HepG2 (cell line): ENCODE data around the gene ESR1. TPM values are rescaled to one million over a fixed set of nuclear protein-coding genes. Genes with fewer than 3 reads are reported as not detected.
A peak's percentile ranks its signal among the peaks of the same experiment; 100 is the strongest.

ENCODE experiments used
- GABPB1 ChIP-seq: IDR thresholded peaks from 2 replicates; pipeline ENCODE4 v1.6.1; 2016; ENCODE audit warnings: mild to moderate bottlenecking, missing genetic modification reagents, moderate library complexity, missing compliant biosample characterization
- GTF3A ChIP-seq: sonication (generic); formaldehyde crosslinking; conservative IDR thresholded peaks from 2 replicates; pipeline ENCODE4 v1.4.0; 2020; ENCODE audit warnings: mild to moderate bottlenecking, missing genetic modification reagents
- GZF1 ChIP-seq: sonication (generic); formaldehyde crosslinking; IDR thresholded peaks from 2 replicates; pipeline ENCODE4 v1.5.1; 2020; ENCODE audit warnings: mild to moderate bottlenecking, missing genetic modification reagents
- MYNN ChIP-seq: sonication (generic); formaldehyde crosslinking; IDR thresholded peaks from 2 replicates; pipeline ENCODE4 v1.4.0; 2020; ENCODE audit warnings: mild to moderate bottlenecking, low read depth, missing genetic modification reagents
- NFYB ChIP-seq: sonication (generic); formaldehyde crosslinking; IDR thresholded peaks from 2 replicates; pipeline ENCODE4 v1.4.0; 2020; ENCODE audit warnings: missing genetic modification reagents
- SMC3 ChIP-seq: IDR thresholded peaks from 2 replicates; pipeline ENCODE4 v1.6.1; 2011; ENCODE audit warnings: low read length, improper control_type of control experiment
- STAG1 ChIP-seq: sonication (generic); formaldehyde crosslinking; IDR thresholded peaks from 2 replicates; pipeline ENCODE4 v1.4.0; 2020; ENCODE audit warnings: missing genetic modification reagents
- TARDBP ChIP-seq: sonication (generic); formaldehyde crosslinking; IDR thresholded peaks from 2 replicates; pipeline ENCODE4 v1.8.0; 2022; ENCODE audit warnings: mild to moderate bottlenecking, missing genetic modification reagents
- TCF12 ChIP-seq, 2 experiments: fragments of 450-650 bp in 1 of 2; sonication (generic) in 1 of 2; formaldehyde crosslinking in 1 of 2; IDR thresholded peaks; 2 replicates each; pipeline versions ENCODE4 v1.6.1 to v1.8.0; 2017 to 2022; ENCODE audit warnings: antibody characterized with exemption in 1 of 2, mild to moderate bottlenecking in 1 of 2, missing genetic modification reagents in 1 of 2, moderate library complexity in 1 of 2
- ZNF678 ChIP-seq: sonication (generic); formaldehyde crosslinking; IDR thresholded peaks from 2 replicates; pipeline ENCODE4 v1.4.0; 2020; ENCODE audit warnings: mild to moderate bottlenecking, missing genetic modification reagents
- ZSCAN20 ChIP-seq: sonication (generic); formaldehyde crosslinking; IDR thresholded peaks from 2 replicates; pipeline ENCODE4 v1.4.0; 2020; ENCODE audit warnings: missing genetic modification reagents, mild to moderate bottlenecking, borderline replicate concordance
- polyA plus RNA-seq, 8 experiments: library from polyadenylated mRNA; depleted of rRNA in 3 of 8; stranded (reverse) in 7 of 8; unstranded in 1 of 8; fragments of >200 nt; fragmentation: Illumina TruSeq in 4 of 8; extraction: Trizol in 4 of 8; gene quantifications; 2 replicates each; pipeline versions ENCODE4 v1.2.1 to v1.2.3, GENCODE V29; 2011 to 2016; ENCODE audit warnings: low read depth in 4 of 8, missing spikeins in 1 of 8, mixed read lengths in 1 of 8; ENCODE audit not compliant: insufficient read depth in 1 of 8
- total RNA-seq, 5 experiments: library from RNA; depleted of rRNA; stranded (reverse); fragments of >200 nt; fragmentation: Illumina TruSeq; extraction: Trizol; gene quantifications; 2 replicates each; pipeline ENCODE4 v1.2.3, GENCODE V29; 2016; ENCODE audit warnings: low read depth in 1 of 5
- TF ChIP-seq, protein P1 (sequence below): sonication (generic); formaldehyde crosslinking; conservative IDR thresholded peaks from 2 replicates; pipeline ENCODE4 v1.8.0; 2022; ENCODE audit warnings: mild to moderate bottlenecking, moderate library complexity, missing genetic modification reagents
- TF ChIP-seq, protein P2 (sequence below): sonication (generic); formaldehyde crosslinking; IDR thresholded peaks from 2 replicates; pipeline ENCODE4 v1.4.0; 2020; ENCODE audit warnings: mild to moderate bottlenecking, missing genetic modification reagents, borderline replicate concordance
- TF ChIP-seq, protein P3 (sequence below): IDR thresholded peaks from 2 replicates; pipeline ENCODE4 v1.6.1; 2016; ENCODE audit warnings: control low read depth
- TF ChIP-seq, protein P4 (sequence below): sonication (generic); formaldehyde crosslinking; IDR thresholded peaks from 2 replicates; pipeline ENCODE4 v1.5.0; 2020; ENCODE audit warnings: mild to moderate bottlenecking, missing genetic modification reagents, moderate library complexity
- TF ChIP-seq, protein P5 (sequence below): sonication (generic); formaldehyde crosslinking; IDR thresholded peaks from 2 replicates; pipeline ENCODE4 v1.4.0; 2020; ENCODE audit warnings: missing genetic modification reagents, low read depth, mild to moderate bottlenecking, borderline replicate concordance
- TF ChIP-seq, protein P6 (sequence below): sonication (generic); formaldehyde crosslinking; IDR thresholded peaks from 2 replicates; pipeline ENCODE4 v1.4.0; 2020; ENCODE audit warnings: missing genetic modification reagents
- TF ChIP-seq, protein P7 (sequence below): sonication (generic); formaldehyde crosslinking; IDR thresholded peaks from 2 replicates; pipeline ENCODE4 v1.4.0; 2020; ENCODE audit warnings: missing genetic modification reagents

The ESR1 gene
- total and polyA plus RNA-seq, 2 of the 13 experiments (the other 11 are each of a cell fraction or from before 2014, with no cell fraction given): not detected

- TF ChIP-seq, protein P1, sequence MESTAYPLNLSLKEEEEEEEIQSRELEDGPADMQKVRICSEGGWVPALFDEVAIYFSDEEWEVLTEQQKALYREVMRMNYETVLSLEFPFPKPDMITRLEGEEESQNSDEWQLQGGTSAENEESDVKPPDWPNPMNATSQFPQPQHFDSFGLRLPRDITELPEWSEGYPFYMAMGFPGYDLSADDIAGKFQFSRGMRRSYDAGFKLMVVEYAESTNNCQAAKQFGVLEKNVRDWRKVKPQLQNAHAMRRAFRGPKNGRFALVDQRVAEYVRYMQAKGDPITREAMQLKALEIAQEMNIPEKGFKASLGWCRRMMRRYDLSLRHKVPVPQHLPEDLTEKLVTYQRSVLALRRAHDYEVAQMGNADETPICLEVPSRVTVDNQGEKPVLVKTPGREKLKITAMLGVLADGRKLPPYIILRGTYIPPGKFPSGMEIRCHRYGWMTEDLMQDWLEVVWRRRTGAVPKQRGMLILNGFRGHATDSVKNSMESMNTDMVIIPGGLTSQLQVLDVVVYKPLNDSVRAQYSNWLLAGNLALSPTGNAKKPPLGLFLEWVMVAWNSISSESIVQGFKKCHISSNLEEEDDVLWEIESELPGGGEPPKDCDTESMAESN (CRISPR knock-in tag): 0 out of 2 replicates have a peak, but pooled peaks have one; percentile 33
- TF ChIP-seq, protein P2, sequence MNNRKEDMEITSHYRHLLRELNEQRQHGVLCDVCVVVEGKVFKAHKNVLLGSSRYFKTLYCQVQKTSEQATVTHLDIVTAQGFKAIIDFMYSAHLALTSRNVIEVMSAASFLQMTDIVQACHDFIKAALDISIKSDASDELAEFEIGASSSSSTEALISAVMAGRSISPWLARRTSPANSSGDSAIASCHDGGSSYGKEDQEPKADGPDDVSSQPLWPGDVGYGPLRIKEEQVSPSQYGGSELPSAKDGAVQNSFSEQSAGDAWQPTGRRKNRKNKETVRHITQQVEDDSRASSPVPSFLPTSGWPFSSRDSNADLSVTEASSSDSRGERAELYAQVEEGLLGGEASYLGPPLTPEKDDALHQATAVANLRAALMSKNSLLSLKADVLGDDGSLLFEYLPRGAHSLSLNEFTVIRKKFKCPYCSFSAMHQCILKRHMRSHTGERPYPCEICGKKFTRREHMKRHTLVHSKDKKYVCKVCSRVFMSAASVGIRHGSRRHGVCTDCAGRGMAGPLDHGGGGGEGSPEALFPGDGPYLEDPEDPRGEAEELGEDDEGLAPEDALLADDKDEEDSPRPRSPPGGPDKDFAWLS (CRISPR knock-in tag): no peak
- TF ChIP-seq ZSCAN20 (CRISPR knock-in tag) (no peak), GTF3A (no peak), TCF12 (IDR thresholded peaks at IDR 0.05) (no peak), TCF12 (CRISPR knock-in tag; IDR thresholded peaks at IDR 0.05) (no peak), NFYB (CRISPR knock-in tag) (peak; percentile 69), GABPB1 (CRISPR knock-in tag) (0 out of 2 replicates have a peak, but pooled peaks have one; percentile 21), ZNF678 (CRISPR knock-in tag) (no peak), STAG1 (CRISPR knock-in tag) (peak; percentile 76), GZF1 (CRISPR knock-in tag) (no peak), MYNN (no peak), TARDBP (CRISPR knock-in tag) (0 out of 2 replicates have a peak, but pooled peaks have one; percentile 35), SMC3 (peak; percentile 56)
- TF ChIP-seq, protein P3, sequence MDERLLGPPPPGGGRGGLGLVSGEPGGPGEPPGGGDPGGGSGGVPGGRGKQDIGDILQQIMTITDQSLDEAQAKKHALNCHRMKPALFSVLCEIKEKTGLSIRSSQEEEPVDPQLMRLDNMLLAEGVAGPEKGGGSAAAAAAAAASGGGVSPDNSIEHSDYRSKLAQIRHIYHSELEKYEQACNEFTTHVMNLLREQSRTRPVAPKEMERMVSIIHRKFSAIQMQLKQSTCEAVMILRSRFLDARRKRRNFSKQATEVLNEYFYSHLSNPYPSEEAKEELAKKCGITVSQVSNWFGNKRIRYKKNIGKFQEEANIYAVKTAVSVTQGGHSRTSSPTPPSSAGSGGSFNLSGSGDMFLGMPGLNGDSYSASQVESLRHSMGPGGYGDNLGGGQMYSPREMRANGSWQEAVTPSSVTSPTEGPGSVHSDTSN (CRISPR knock-in tag): peak; percentile 64
- TF ChIP-seq, protein P4, sequence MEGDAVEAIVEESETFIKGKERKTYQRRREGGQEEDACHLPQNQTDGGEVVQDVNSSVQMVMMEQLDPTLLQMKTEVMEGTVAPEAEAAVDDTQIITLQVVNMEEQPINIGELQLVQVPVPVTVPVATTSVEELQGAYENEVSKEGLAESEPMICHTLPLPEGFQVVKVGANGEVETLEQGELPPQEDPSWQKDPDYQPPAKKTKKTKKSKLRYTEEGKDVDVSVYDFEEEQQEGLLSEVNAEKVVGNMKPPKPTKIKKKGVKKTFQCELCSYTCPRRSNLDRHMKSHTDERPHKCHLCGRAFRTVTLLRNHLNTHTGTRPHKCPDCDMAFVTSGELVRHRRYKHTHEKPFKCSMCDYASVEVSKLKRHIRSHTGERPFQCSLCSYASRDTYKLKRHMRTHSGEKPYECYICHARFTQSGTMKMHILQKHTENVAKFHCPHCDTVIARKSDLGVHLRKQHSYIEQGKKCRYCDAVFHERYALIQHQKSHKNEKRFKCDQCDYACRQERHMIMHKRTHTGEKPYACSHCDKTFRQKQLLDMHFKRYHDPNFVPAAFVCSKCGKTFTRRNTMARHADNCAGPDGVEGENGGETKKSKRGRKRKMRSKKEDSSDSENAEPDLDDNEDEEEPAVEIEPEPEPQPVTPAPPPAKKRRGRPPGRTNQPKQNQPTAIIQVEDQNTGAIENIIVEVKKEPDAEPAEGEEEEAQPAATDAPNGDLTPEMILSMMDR (CRISPR knock-in tag): peak; percentile 85
- TF ChIP-seq, protein P5, sequence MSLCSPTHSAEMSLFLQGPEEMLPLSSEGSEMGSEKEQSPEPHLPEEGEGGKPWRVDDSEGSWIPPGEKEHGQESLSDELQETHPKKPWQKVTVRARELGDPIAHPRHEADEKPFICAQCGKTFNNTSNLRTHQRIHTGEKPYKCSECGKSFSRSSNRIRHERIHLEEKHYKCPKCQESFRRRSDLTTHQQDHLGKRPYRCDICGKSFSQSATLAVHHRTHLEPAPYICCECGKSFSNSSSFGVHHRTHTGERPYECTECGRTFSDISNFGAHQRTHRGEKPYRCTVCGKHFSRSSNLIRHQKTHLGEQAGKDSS (CRISPR knock-in tag): 0 out of 2 replicates have a peak, but pooled peaks have one; percentile 34
- TF ChIP-seq, protein P6, sequence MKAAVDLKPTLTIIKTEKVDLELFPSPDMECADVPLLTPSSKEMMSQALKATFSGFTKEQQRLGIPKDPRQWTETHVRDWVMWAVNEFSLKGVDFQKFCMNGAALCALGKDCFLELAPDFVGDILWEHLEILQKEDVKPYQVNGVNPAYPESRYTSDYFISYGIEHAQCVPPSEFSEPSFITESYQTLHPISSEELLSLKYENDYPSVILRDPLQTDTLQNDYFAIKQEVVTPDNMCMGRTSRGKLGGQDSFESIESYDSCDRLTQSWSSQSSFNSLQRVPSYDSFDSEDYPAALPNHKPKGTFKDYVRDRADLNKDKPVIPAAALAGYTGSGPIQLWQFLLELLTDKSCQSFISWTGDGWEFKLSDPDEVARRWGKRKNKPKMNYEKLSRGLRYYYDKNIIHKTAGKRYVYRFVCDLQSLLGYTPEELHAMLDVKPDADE: no peak
- TF ChIP-seq, protein P7, sequence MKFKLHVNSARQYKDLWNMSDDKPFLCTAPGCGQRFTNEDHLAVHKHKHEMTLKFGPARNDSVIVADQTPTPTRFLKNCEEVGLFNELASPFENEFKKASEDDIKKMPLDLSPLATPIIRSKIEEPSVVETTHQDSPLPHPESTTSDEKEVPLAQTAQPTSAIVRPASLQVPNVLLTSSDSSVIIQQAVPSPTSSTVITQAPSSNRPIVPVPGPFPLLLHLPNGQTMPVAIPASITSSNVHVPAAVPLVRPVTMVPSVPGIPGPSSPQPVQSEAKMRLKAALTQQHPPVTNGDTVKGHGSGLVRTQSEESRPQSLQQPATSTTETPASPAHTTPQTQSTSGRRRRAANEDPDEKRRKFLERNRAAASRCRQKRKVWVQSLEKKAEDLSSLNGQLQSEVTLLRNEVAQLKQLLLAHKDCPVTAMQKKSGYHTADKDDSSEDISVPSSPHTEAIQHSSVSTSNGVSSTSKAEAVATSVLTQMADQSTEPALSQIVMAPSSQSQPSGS (CRISPR knock-in tag): no peak
These were observed 43.4 kb upstream of the ESR1 start (continued) for GRCh38 chr6:151763938-151764680.
